ENCODE data around the gene GAS7. TPM values are rescaled to one million over a fixed set of nuclear protein-coding genes. Genes with fewer than 3 reads are reported as not detected.
"Not testable (repeated sequence)": the region's sequence is repeated elsewhere in the genome, so short reads cannot be mapped to it uniquely, and the experiment has no call there.

Gene GAS7
- total RNA-seq, 6 experiments from 2014 or later: 1.6 to 7.1 (median 2.7) TPM

GRCh38 chr17:10102817-10103216 is 95.6 kb downstream of the GAS7 start:
- H3K9me3 ChIP-seq: no peaks in the 10 kb centered on the region
- DNase-seq (no peak), ATAC-seq (no peak)
- no peak overlapping the region for H3K4me3 ChIP-seq
- intact Hi-C loops (cut with DNase I): no loop called here
- H3K36me3 ChIP-seq: no peaks in the 10 kb centered on the region
- no peak for TF ChIP-seq CTCF (IDR thresholded peaks at IDR 0.05)
- TF ChIP-seq POLR2A (IDR thresholded peaks at IDR 0.05): no peak
- 40% methylated on average over 7 of the region's 8 CpGs for WGBS (ENCODE audit: insufficient coverage, low coverage, low lambda C conversion rate, missing lambda C conversion rate)
- no peaks in the 10 kb centered on the region for H3K4me1 ChIP-seq
- no peak overlapping the region for H3K27ac ChIP-seq
- no peaks in the 10 kb centered on the region for H3K27me3 ChIP-seq

DNA sequence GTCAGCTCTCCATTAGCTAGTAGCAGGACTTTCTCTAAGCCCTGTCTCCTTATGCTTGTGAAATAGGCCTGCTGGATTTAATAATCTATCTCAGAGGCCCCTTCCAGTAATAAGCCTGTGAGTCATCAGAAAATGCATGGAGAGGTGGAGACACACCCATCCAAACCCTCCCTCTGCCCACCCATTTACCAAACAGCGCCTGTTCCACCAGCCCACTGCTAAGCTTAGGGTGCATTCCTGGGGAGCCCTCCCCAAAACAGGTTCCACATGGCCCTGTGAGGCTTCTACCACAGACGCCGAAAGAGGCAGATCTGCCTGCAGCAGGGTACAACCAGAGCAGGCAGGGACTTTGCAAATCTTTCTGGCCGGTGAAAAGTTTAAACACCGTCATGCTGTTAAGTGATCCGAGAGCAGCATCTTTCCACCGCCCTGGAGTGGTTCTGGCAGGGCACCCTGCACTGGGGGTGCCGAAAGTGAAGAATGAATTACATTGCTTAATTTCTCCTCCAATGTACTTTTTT is 99.3 kb downstream of the GAS7 start:
- no peak overlapping the region for H3K27ac ChIP-seq
- DNase-seq: no peak
- H3K4me1 ChIP-seq: no peaks in the 10 kb centered on the region
- 68% methylated on average over 5 of the region's 8 CpGs for WGBS (ENCODE audit: insufficient coverage, low coverage, low lambda C conversion rate, missing lambda C conversion rate)
- intact Hi-C loops (cut with DNase I): no loop called here
- no peak for TF ChIP-seq CTCF (IDR thresholded peaks at IDR 0.05)
- H3K27me3 ChIP-seq: no peaks in the 10 kb centered on the region
- H3K9me3 ChIP-seq: no peaks in the 10 kb centered on the region
- no peak overlapping the region for H3K4me3 ChIP-seq
- ATAC-seq: no peak
- H3K36me3 ChIP-seq: no peaks in the 10 kb centered on the region

DNA sequence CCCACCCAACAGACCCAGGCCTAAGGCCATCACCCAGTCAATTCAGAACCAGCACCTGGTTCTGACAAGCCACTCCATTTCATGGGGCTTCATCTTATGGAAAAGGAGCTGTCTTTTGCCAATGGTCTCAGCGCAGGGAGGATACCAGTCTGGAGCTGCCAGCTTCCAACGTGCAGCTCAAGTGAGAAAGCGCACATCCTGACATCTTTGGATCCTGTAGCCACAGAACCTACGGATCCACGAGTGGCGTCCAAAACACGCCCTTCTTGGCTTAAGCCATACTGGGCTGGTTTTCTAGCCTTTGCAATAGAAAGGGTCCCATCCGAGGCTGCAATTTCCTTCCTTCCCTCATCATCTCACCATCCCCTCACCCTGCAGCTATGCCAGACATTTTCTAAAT is 101.8 kb downstream of the GAS7 start:
- Histone ChIP-seq H3K4me3 (no peak overlapping the region), H3K27ac (no peak overlapping the region), H3K36me3 (no peaks in the 10 kb centered on the region), H3K27me3 (no peaks in the 10 kb centered on the region), H3K9me3 (no peaks in the 10 kb centered on the region), H3K4me1 (no peaks in the 10 kb centered on the region)
- intact Hi-C loops (cut with DNase I): no loop called here
- ATAC-seq: no peak
- 56% methylated on average over 4 of the region's 8 CpGs for WGBS (ENCODE audit: insufficient coverage, low coverage, low lambda C conversion rate, missing lambda C conversion rate)
- no peak for DNase-seq
- TF ChIP-seq CTCF (IDR thresholded peaks at IDR 0.05) (no peak), POLR2A (IDR thresholded peaks at IDR 0.05) (no peak)

DNA sequence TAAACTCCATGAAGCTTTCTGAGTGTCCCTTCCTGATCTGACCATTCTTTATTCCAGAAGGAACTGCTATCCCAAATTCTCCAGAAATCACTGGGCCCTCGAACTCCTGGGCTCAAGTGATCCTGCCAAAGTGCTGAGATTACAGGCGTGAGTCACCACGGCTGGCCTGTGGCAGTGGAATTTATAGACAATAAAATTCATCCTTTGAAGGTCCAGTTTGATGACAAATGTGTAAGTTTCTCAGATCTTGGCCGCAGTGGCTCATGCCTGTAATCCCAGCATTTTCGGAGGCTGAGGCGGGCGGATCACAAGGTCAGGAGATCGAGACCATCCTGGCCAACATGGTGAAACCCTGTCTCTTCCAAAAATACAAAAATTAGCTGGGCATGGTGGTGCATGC is 103.1 kb downstream of the GAS7 start:
- H3K9me3 ChIP-seq; H3K4me3 ChIP-seq; DNase-seq; H3K27ac ChIP-seq; ATAC-seq; H3K27me3 ChIP-seq; H3K4me1 ChIP-seq; intact Hi-C loops (cut with DNase I); H3K36me3 ChIP-seq: not testable (repeated sequence)
- WGBS (ENCODE audit: insufficient coverage, low coverage, low lambda C conversion rate, missing lambda C conversion rate): 63% methylated on average over 7 of the region's 8 CpGs

- Histone ChIP-seq H3K27me3 (no peaks in the 10 kb centered on the region), H3K36me3 (no peaks in the 10 kb centered on the region), H3K9me3 (no peaks in the 10 kb centered on the region), H3K27ac (no peak overlapping the region), H3K4me3 (no peak overlapping the region), H3K4me1 (no peaks in the 10 kb centered on the region)
- ATAC-seq: no peak
- TF ChIP-seq CTCF (IDR thresholded peaks at IDR 0.05): no peak
- no peak for DNase-seq
- intact Hi-C loops (cut with DNase I): no loop called here
- WGBS (ENCODE audit: insufficient coverage, low coverage, low lambda C conversion rate, missing lambda C conversion rate): 46% methylated on average over 8 of the region's 8 CpGs
Measured at GRCh38 chr17:10094797-10095196, 103.6 kb downstream of the GAS7 start.
